22Rv1 (cell line): Measurements from ENCODE around the gene BRD7.
A peak's percentile ranks its signal among the peaks of the same experiment; 100 is the strongest.

Experiments
- H3K27ac ChIP-seq: fragments of 450-650 bp; 2 replicates; pipeline ENCODE4 v1.5.1; 2017
- CTCF ChIP-seq: fragments of 450-650 bp; IDR thresholded peaks from 2 replicates; pipeline ENCODE4 v1.5.1; 2017; ENCODE audit warnings: mild to moderate bottlenecking
- ZFX ChIP-seq: fragments of 450-650 bp; IDR thresholded peaks from 2 replicates; pipeline ENCODE4 v1.6.1; 2017; ENCODE audit warnings: antibody characterized with exemption, borderline replicate concordance

The BRD7 gene

DNA sequence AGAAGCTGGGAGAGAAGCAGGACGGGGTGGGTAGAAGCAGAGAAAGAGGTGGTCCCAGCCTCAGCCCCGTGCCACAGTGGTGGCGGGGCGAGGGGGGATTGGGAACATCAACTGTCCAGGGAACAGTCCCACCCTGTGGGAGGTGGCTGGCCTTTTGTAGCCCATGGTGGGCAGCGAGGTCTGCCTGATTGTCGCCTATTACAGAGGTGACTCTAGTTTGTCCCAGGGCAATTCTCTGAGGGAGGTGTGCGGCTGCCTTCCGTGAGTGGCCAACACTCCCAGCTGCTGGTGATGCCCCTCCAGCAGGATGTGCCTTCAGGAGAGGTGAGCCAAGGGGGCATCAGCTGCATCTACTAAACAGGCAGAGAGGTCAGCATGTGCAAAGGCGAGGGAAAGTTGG, 5.0 kb upstream of the BRD7 start:
- TF ChIP-seq CTCF, result no peak
- TF ChIP-seq ZFX, result no peak
- no peak overlapping the region for H3K27ac ChIP-seq

DNA sequence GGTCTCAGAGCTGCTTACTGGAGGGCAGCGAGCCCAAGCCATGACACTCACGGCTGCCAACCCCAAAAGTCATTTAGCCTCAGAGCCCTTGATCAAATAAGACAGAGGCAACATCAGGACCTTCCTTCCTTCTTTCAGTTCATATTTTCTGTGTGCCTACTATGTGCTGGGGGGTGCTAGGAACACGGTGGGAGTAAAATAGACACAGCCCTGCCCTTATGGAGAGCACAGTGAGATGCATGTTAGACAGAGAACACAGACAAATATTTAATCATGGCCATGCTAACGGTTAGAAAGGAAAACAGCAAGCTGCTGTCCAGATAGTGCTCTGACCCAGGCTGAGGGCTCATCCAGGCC, 4.5 kb upstream of the BRD7 start:
- H3K27ac ChIP-seq, result no peak overlapping the region
- TF ChIP-seq ZFX, result no peak
- TF ChIP-seq CTCF, result no peak

- no peak for TF ChIP-seq ZFX
- no peak for TF ChIP-seq CTCF
- H3K27ac ChIP-seq, result no peak overlapping the region
Measured at GRCh38 chr16:50372611-50373344, 4.0 kb upstream of the BRD7 start.

GRCh38 chr16:50371936-50372595, 3.3 kb upstream of the BRD7 start:
- H3K27ac ChIP-seq, result no peak overlapping the region
- TF ChIP-seq CTCF (no peak), ZFX (no peak)

DNA sequence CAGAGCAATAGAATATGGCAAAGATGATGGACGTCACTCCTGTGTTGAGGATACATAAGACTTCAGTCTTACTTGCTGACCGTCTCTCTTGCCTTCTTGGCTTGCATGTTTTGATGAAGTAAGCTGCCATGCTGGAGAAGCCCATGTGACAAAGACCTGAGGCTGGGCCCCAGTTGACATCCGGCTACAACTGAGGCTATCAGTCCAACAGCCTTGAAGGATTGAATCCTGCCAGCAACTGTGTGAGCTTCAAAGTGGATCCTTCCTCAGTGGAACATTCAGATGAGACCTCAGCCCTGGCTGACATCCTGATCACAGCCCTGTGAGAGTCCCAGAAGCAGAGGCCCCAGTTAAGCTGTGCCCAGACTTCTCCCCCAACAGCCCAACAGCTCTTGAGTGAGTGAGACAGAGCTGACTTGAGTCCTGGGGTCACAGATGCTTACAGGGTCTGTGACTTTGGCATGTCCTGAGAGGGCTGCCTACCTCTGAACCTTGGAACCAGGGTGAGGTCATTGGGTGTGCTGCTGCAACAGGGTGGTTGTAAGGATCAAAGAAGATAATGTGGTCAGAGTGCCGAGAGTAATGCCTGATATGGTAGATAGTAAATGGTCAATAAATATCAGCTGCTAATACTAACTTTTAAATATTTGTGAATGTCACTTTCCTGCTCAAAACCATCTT, 2.4 kb upstream of the BRD7 start:
- H3K27ac ChIP-seq, result no peak overlapping the region
- no peak for TF ChIP-seq CTCF
- no peak for TF ChIP-seq ZFX

DNA sequence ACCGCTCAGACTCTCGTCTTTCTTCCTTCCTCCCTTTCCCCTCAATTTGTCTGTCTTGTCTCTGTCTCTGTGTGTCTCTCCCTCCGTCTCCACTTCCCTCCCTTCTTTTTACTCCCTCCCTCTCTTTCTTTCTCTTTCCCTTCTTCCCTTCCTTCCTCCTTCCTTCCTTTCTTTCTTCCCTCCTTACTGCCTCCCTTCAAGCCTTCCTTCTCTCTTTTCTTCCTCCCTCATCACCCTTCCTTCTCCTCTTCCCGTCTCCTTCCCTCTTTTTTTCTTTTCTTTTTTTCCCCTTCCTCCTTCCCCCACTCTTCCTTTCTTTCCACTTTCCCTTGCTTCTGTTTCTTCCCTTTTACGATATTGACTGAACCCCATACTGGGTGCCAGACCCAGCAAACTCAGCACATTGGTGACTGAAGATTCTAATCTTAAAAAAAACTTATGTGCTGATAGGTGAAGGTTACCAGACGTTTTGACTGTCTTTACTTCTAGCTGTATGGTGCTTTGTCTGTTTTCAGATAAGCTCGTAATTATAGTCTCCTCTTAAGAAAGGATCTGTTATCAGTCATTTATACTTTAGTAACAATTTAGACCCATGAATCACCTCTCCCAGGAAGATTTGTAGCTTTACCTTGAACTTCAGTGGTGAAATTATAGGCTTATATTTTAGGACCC, 481 bp upstream of the BRD7 start:
- H3K27ac ChIP-seq, result no peak overlapping the region

More for the DNA sequence above, 481 bp upstream of the BRD7 start:
- TF ChIP-seq CTCF (peak; percentile 35; the same call in 1 of the 2 replicates), ZFX (no peak)
